Ovary (tissue), 3 donors: Measurements from ENCODE around the gene SATB1.

Experiments
- EP300 ChIP-seq: sonication (generic); formaldehyde crosslinking; IDR thresholded peaks from one replicate; pipeline ENCODE4 v1.6.1; 2017; ENCODE audit warnings: antibody characterized with exemption
- POLR2A ChIP-seq: fragments of 450-650 bp; IDR thresholded peaks from one replicate; pipeline ENCODE4 v1.6.1; 2017; ENCODE audit warnings: antibody characterized with exemption, mild to moderate bottlenecking, moderate library complexity
- TF ChIP-seq, protein P1 (sequence below), 3 donors: fragments of 450-650 bp in 2 of 3; fragments of 200-600 bp in 1 of 3; IDR thresholded peaks; one replicate each; pipeline versions ENCODE4 v1.5.1 to v1.8.0; 2016 to 2022; ENCODE audit warnings: antibody characterized with exemption in 3 of 3, mild to moderate bottlenecking in 1 of 3
- donor health status: DM: no; HTN: no; CAD: no.

DNA sequence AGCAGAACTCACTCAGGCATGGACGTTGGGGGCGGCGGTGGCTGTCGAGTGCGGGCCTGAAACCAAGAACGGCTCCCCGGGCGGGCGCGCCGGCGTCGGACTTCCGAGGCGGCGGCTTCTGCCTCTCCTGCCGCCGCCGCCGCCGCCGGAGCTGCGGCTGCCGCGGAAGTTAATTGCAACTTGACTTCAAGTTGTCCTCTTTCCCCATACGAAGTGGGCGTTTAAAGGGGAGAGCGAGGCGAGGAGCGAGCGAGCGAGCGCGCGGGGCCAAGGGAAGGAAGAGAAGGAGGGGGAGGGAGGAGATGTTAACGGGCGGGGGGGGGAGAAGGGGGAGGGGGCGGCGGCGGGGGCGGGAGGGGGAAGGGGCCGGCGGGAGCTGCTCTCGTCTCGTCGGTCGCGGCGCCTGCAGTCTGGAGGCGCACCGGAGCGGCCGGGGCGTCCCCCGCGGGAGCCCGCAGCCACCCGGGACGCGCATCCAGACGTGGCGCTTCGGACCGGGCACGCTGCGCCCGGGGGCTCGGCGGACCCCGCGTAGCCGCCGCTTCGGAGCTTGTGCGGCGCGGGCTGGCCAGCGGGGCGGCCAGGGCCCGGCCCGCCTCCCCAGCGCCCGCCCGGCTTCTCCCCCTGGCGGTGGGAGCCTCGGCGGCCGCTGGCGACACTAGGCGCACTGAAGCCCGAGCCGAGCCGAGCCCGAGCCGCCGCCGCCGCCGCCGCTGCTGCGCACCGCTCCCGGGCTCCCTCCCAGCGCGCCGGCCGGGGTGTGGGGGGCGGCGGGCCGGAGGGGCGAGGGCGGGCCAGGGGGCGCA, 19.7 kb upstream of the SATB1 start:
- TF ChIP-seq, protein P1, sequence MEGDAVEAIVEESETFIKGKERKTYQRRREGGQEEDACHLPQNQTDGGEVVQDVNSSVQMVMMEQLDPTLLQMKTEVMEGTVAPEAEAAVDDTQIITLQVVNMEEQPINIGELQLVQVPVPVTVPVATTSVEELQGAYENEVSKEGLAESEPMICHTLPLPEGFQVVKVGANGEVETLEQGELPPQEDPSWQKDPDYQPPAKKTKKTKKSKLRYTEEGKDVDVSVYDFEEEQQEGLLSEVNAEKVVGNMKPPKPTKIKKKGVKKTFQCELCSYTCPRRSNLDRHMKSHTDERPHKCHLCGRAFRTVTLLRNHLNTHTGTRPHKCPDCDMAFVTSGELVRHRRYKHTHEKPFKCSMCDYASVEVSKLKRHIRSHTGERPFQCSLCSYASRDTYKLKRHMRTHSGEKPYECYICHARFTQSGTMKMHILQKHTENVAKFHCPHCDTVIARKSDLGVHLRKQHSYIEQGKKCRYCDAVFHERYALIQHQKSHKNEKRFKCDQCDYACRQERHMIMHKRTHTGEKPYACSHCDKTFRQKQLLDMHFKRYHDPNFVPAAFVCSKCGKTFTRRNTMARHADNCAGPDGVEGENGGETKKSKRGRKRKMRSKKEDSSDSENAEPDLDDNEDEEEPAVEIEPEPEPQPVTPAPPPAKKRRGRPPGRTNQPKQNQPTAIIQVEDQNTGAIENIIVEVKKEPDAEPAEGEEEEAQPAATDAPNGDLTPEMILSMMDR (IDR thresholded peaks at IDR 0.05) = peak in 2 of 3 donors; percentile 52 to 56
- no peak for TF ChIP-seq POLR2A
- no peak for TF ChIP-seq EP300
